NCI-H146 treated with DMSO at 0.1 percent for 48 hours (cell line): ENCODE data around the gene PRXL2A.
"Not testable (repeated sequence)": the region's sequence is repeated elsewhere in the genome, so short reads cannot be mapped to it uniquely, and the experiment has no call there.

Experiments
- DNase-seq: peaks from one replicate; lab custom pipeline; 2025; ENCODE audit not compliant: unreplicated experiment; lab: John Stamatoyannopoulos, UW

The PRXL2A gene

DNA sequence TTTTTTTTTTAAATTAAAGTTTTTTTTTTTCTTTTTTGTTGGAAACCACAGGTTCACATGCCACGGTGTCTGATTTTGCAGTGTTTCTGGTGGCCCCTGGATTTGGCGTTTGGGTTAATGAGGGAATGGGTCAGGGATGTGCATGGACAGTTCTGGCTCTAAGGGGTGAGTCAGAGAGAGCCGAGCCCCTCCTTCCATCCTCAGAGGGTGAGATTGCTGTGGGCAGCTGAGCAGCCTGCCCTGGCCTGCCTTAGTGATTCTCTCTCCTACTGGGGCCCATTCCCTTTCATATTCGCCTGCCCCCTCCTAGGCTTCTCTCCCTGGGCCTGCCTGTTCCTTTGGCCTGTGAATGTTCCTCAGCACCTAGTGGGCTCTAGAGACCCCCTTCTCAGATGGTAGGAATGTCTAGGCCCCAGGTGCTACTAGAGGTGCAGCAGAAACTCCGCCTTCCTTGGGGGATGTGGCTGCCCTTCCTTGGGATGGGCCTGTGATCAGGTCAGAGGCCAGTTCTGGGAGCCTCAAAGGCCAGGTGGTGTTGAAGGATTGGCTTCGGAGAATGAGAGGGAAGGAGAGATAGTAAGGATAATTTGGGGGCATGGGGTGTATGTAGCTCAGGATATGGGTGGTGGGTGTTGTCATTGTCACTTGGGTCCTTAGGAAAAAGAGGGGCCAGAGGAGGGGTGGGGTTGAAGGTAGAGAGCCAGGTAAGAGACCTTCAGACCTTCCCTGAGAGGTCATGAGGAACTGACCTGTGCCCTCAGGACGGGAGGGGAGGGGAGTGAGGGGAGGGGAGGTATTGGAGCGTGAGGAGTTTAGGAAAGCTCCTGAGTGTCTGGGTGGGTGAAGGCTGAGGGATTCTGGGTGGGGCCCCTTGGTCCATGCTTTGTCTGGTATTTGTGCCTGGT, 65.6 kb downstream of the PRXL2A start:
- no peak for DNase-seq

DNA sequence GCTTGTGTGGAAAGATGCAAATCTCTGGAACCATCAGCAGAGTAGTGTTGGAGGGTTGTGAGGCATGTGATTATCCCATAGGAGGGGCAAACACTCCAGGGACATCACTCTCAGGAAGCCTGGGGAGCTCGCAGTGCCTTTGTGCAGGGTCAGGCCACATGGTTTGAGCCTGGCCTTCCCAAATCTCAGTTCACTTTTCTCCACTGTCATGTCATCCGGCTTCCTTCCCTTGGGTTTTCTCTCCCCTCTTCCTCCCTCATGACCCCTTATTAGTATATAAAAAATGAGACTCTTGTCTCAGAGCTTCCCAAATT, 66.2 kb downstream of the PRXL2A start:
- no peak for DNase-seq

DNA sequence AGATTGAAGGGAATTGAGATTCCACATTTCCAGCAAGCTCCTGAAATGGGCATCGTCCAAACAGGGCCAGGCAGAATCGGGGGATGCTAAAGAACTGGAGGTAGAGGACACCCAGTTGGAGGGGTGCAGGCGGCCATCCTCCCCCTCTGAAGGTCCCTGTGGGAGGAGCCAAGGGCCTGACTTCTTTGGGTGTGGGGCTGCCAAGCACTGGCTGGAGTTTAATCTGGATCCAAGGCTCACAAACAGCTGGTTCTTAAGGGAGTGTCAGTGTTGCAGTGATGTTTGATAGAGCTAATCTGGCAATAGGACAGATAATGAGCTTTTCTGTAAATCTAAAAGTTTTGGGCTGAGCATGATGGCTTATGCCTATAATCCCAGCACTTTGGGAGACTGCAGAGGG, 66.6 kb downstream of the PRXL2A start:
- no peak for DNase-seq

DNA sequence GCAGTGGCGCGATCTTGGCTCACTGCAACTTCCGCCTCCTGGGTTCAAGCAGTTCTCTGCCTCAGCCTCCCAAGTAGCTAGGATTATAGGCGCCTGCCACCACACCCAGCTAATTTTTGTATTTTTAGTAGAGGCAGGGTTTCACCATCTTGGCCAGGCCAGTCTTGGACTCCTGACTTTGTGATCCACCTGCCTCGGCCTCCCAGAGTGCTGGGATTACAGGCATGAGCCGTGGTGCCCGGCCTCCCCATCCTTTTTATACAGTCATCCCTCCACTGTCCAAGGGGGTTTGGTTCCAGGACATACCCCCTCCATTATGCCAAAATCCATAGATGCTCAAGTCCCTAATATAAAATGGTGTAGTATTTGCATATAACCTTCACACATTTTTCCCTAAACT, 67.3 kb downstream of the PRXL2A start:
- not testable (repeated sequence) for DNase-seq

DNA sequence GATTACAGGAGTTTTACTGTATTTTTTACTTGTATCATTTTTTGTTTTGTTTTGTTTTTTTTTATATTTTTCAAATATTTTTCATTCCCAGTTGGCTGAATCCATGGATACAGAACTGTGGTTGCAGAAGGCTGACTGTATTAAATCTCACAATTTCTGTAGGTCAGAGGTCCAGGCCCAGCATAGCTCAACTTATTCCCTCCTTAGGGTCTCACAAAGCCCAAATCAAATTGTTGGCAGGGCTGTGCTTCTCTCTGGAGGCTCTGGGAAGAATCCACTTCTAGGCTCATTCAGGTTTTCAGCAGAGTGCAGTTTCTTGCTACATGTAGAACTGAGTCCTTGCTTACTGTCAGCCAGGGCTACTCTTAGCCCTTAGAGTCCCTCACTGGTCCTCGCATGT, 68.3 kb downstream of the PRXL2A start:
- no peak for DNase-seq

DNA sequence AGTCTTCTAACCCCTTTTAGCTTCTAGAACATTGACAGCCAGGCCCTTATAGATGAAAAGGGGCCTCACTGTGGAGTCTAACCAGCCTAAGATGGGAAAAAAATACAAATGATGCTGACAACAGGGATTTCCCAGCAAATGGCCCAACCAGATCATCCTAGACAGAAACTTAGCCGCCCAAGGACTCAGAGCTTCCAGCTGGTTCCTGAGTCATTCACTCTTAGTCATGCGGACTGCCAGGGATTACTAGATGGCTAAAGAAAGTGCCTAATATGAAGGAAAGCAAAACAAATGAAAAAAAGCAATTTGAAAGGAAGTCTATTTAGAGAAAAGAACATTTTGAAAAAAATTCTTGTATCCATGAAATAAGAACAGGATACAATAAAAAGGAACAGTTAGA, 69.5 kb downstream of the PRXL2A start:
- DNase-seq = no peak

DNA sequence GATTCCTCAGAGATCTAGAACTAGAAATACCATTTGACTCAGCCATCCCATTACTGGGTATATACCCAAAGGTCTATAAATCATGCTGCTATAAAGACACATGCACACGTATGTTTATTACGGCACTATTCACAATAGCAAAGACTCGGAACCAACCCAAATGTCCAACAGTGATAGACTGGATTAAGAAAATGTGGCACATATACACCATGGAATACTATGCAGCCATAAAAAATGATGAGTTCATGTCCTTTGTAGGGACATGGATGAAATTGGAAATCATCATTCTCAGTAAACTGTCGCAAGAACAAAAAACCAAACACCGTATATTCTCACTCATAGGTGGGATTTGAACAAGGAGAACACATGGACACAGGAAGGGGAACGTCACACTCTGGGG, 72.0 kb downstream of the PRXL2A start:
- DNase-seq = not testable (repeated sequence)

DNA sequence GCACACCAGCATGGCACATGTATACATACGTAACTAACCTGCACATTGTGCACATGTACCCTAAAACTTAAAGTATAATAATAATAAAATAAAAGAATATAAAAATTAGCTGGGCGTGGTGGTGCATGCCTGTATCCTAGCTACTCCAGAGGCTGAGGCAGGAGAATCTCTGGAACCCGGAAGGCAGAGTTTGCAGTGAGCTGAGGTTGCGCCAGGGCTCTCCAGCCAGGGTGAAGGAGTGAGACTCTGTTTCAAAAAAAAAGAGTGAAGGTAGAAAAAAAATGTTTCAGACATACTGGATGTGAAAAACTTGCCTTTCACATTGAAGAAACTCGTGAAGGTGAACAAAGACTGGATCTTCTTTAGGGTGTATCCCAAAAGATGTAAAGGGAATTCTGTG, 72.5 kb downstream of the PRXL2A start:
- DNase-seq = no peak

DNA sequence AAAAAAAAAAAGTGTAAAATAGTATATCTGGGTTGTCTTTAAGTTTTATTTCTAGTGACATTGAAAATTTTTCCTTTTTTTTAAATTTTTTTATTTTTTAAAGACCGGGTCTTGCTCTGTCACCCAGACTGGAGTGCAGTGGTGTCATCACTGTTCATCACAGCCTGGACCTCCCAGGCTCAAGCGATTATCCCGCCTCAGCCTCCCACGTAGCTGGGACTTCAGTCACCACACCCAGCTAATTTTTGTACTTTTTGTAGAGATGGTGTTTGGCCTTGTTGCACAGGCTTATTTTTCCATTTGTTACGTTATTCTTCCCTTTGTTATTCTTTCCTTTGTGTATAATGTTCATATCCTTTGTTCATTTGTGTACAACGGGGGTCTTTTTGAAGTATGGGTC, 75.9 kb downstream of the PRXL2A start:
- no peak for DNase-seq

DNA sequence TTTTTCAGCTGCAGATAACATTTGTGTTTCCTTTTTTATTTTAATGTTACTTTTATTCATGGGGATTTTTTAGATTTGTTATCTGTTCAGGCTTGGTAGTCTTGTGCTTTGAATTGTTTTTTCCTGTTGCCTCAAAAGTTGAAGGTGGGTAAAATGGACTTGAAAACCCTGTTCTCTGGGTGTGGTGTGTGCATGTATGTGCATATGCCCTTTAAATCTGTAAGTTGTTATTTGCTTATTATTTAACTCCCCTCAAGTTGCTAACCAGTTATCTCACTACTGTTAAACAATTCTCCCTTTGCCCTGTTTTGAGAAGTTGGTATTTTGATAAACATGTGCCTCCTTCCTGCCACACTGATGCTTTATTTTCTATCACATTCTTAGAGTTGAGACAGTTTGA, 76.3 kb downstream of the PRXL2A start:
- DNase-seq = no peak

DNA sequence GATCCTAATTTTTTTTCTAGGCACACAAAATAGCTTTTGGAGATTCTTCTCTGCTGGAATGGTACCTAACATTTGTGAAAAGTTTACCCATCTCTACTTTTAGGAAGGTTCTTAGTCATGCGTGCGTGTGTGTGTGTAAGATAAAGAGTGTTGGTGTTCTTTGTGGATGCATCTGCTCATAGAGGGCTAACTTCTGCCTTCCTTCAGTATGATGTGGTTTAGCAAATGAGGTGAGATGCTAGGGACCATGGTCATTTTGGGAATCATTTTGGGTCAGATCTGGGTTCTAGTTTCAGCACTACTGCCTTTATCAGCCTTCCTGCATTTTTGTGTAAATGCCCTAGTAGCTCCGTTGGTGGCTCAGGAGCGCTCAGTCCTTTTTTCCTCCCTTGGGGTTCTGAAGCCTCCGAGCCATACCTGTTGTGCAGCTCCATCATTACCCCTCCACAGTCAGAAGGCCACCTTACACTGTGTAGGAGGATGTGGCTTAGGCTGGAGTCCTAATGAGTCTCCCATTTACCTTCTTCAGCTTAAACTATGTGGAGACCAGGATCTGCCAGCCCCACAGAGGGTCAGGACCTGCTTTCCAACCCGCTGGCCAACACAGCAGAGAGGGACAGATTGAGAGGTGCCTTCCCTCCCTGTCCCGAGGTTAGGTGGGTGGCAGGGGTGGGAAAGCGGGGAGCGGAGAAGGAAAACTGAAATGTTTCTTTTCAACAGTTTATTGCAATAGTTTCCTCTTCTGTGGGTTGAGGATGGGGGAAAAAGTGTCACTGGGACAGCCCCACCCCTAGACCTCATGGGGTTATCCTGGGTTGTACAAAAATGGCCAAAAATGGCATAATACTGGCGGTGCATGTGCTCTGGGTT, 77.0 kb downstream of the PRXL2A start:
- no peak for DNase-seq

DNA sequence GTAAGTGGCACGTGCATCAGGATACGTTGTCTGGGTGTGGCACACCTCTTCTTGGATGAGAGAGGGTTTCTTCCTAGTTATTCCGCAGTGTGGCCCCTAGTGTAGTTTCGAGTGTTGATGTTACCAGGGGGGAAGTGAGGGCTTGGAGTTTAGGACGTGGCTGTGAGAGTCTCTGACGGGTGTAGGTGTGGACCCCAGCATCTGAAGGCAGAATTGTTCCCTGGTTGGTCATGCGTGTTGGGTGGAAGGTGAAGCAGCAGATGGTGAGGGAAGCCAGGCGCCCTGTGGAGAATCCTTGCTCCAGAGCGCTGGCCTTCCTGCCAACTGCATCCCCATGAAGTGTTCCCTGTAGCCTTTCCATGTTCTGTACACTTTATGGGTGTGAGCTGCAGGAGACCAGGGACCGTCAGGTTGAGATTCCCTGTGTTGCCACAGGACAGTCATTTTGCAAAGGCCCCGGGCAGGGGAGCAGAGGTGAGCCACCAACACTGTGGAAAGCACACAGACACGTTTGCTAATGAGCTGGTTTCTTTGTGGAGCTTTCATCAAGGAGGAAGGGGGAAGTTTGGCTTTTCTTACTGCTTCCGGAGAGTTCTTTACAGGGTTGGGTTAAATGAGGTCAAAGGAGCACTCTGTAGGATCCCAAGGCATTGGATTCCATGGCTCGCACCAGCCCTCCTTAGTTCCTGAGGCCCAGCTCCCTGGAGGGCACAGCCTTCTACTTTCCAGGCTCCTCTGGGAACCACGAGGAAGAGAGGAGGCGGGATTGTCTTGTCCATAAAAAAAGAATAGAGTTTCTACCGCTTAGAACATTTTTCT, 77.8 kb downstream of the PRXL2A start:
- no peak for DNase-seq
